Pulmonary artery endothelial cell (primary cell): ENCODE results near the gene CFAP74. TPM values are rescaled to one million over a fixed set of nuclear protein-coding genes. Genes with fewer than 3 reads are reported as not detected.
A peak's percentile ranks its signal among the peaks of the same experiment; 100 is the strongest.

Source experiments
- DNase-seq: peaks from one replicate; pipeline ENCODE4 v3.0.0-alpha.2; 2011; ENCODE audit warnings: low read depth, low spot score
- total RNA-seq: library from RNA; depleted of rRNA; stranded (reverse); fragments of >200 nt; gene quantifications from 2 replicates; pipeline ENCODE4 v1.2.3, GENCODE V29; 2014

Gene CFAP74
- total RNA-seq, 1 donor from 2014 or later: not detected

GRCh38 chr1:1929639-1930545 is 73.7 kb downstream of the CFAP74 start:
- DNase-seq: no peak

GRCh38 chr1:1929102-1929638 is 74.4 kb downstream of the CFAP74 start:
- no peak for DNase-seq

- DNase-seq: no peak
These were observed 75.1 kb downstream of the CFAP74 start for GRCh38 chr1:1928231-1929101.

- DNase-seq: no peak
These were observed 75.8 kb downstream of the CFAP74 start for GRCh38 chr1:1927751-1928150.

GRCh38 chr1:1926886-1927660 is 76.5 kb downstream of the CFAP74 start:
- DNase-seq: no peak

GRCh38 chr1:1926346-1926811 is 77.2 kb downstream of the CFAP74 start:
- no peak for DNase-seq

- DNase-seq: no peak
These were observed 77.9 kb downstream of the CFAP74 start for GRCh38 chr1:1925437-1926345.

GRCh38 chr1:1924849-1925248 is 78.7 kb downstream of the CFAP74 start:
- DNase-seq: no peak

- DNase-seq: no peak
These were observed 79.2 kb downstream of the CFAP74 start for GRCh38 chr1:1924386-1924785.

GRCh38 chr1:1922956-1923833 is 80.4 kb downstream of the CFAP74 start:
- DNase-seq: no peak

- DNase-seq: no peak
These were observed 81.0 kb downstream of the CFAP74 start for GRCh38 chr1:1922702-1922955.

GRCh38 chr1:1921901-1922701 is 81.5 kb downstream of the CFAP74 start:
- DNase-seq: no peak

- no peak for DNase-seq
These were observed 82.1 kb downstream of the CFAP74 start for GRCh38 chr1:1921459-1921862.

- no peak for DNase-seq
These were observed 82.8 kb downstream of the CFAP74 start for GRCh38 chr1:1920608-1921458.

- DNase-seq: no peak
These were observed 83.5 kb downstream of the CFAP74 start for GRCh38 chr1:1920057-1920607.

GRCh38 chr1:1919304-1920056 is 84.1 kb downstream of the CFAP74 start:
- peak; percentile 84 for DNase-seq

- no peak for DNase-seq
These were observed 84.7 kb downstream of the CFAP74 start, which contains the start of gene TMEM52 for GRCh38 chr1:1918901-1919303. TMEM52 (minus strand) TSS chr1:1919279; CDS start chr1:1919265, 14 bp downstream.
